GM12891 (cell line): ENCODE data around the gene CD81.

Experiments
- DNase-seq: peaks from one replicate; pipeline ENCODE4 v3.0.0; 2011; ENCODE audit warnings: low spot score; ENCODE audit not compliant: insufficient read length
- FAIRE-seq: peaks from 2 replicates; lab custom pipeline; 2011; peaks lifted over from hg19 to GRCh38; lab: Jason Lieb, UNC
- PAX5 ChIP-seq: IDR thresholded peaks from 2 replicates; pipeline ENCODE4 v1.6.1; 2011; ENCODE audit warnings: low read length, moderate library complexity, mild to moderate bottlenecking; ENCODE audit not compliant: insufficient read depth, severe bottlenecking
- POLR2A ChIP-seq: IDR thresholded peaks from 2 replicates; pipeline ENCODE4 v1.6.1; 2011; ENCODE audit warnings: low read depth, low read length, control low read depth
- POLR2AphosphoS5 ChIP-seq: IDR thresholded peaks from 2 replicates; pipeline ENCODE4 v1.6.1; 2011; ENCODE audit warnings: low read depth, low read length, control low read depth
- POU2F2 ChIP-seq: IDR thresholded peaks from 2 replicates; pipeline ENCODE4 v1.6.1; 2011; ENCODE audit warnings: low read depth, mild to moderate bottlenecking, control low read depth, low read length, moderate library complexity
- SPI1 ChIP-seq: IDR thresholded peaks from 2 replicates; pipeline ENCODE4 v1.6.1; 2011; ENCODE audit warnings: low read depth, low read length, control low read depth
- TAF1 ChIP-seq: IDR thresholded peaks from 2 replicates; pipeline ENCODE4 v1.6.1; 2011; ENCODE audit warnings: low read depth, low read length, control low read depth

Gene CD81

DNA sequence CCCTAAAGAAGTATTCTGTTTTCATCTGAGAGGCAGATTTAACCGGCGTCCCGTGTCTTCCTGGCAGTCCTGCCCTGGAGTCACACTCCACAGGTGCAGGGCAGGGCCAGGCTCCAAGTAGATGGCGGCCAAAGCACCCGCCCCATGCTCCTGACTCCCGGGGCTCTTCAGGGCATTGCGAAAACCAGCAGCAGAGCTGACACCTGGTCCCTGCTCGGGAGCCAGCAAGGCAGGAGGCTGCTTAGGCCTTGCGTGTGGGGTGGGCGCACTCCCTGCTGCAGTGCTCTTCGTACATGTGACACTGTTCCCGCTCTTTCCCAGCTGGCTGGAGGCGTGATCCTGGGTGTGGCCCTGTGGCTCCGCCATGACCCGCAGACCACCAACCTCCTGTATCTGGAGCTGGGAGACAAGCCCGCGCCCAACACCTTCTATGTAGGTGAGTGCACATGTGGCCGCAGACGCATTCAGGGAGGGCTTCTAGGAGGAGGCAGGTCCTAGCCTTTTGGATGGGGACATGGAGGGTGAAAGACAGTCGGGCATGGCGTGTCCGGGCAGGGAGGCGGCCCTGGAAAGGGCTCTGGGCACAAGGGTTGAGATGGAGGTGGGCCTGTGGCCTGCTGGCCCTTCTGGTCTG is 13.1 kb downstream of the CD81 start:
- FAIRE-seq (peak; percentile 28), DNase-seq (no peak)
- no peak for TF ChIP-seq POLR2AphosphoS5
- TF ChIP-seq POLR2A: 0 out of 2 replicates have a peak, but pooled peaks have one; percentile 20

DNA sequence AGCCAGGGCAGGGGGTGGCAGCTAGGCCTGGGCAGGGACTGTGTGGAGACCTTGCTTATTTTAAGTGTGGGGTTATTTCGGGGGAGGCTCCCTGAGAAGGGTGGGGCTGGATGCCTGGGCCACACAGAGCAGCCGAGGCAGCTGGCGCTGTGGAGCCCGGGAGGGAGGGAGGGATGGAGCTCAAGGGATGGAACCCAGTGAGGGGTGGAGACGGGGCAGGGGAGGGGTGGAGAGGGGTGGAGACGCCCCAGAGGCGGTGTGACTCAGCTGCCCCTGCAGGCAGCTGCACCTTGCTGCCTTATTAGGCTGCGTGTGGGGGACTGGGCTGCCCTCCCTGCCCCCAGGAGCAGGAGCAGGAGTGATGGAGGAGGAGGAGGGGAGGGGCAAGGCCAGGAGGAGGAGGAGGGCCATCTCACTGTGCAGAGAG is 13.6 kb downstream of the CD81 start:
- FAIRE-seq (peak; percentile 78), DNase-seq (no peak)
- TF ChIP-seq POU2F2 (no peak), SPI1 (no peak), POLR2AphosphoS5 (no peak), POLR2A (0 out of 2 replicates have a peak, but pooled peaks have one; percentile 1)

DNA sequence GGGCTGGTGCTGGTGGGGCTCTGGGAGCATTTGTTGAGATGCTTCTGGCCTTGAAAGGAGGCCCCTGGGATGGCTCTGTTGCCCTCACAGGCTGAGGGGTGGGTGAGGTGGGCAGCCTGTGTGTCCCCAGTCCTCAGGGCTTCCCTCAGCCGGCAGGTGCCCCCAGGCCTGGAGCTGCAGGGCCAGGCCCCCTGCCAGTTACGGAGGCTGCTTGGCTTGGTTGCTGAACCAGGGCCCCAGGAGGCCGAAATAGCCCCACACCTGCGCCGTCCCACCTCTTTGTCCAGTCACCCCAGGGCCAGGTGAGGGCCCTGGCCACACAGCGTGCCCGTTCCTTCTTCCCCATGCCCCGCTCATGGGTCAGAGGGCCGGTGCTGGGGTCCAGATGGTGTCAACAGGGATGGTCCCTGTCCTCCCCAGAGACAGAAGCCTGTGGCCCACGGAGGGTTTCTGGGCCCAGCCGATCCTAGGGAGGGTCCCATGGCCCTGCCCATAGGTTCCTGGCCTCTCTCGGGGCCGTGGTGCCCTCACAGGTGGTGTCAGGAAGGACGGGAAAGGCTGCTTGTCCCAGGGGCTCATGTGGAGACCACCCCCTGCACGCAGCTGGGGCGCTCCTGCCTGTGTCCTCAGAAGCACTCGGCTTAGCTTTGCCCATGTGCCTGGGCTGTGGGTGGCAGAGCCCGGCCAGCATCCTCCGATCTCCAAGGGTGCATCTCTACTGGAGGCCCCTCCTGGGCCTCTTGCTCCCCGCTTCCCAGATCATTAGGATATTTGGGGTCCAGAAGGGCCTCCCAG is 14.3 kb downstream of the CD81 start:
- no peak for TF ChIP-seq SPI1
- no peak for TF ChIP-seq POLR2A
- TF ChIP-seq PAX5: no peak
- TF ChIP-seq TAF1: no peak
- TF ChIP-seq POU2F2: no peak
- TF ChIP-seq POLR2AphosphoS5: no peak
- FAIRE-seq: no peak
- DNase-seq: no peak

DNA sequence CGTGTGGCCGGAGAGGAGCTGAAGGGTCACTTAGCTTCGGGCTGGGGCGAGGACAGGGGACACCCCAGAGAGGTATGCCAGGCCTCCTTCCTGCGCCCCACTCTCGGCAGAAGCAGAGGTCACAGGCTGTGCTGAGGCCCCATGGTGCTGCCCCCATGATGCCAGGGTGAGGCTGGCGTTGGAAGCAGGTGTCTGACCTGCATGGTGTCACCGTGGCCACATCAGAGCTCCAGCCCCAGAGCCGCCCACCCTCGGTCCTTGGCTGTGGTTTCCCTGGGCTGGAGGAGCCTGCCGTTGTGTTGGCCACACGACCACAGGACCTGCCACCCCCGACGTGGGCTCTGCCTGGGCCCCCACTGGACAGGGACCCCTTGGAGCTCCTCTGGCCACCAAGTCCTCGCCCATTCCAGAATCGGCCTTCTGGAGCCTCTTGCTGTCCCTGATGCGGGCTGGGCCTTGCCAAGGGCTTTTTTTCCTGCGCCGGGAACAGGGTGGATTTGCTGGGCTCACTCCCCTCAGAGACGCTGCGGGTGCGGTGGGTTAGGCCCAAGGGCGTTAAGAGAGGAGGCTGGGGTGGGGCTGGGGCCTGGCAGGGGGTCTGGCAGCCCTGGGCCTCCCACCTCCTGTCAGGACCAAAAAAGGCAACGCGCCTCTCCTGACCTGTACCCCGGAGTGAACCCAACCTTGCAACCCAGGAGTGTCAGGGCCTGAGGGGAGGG is 15.3 kb downstream of the CD81 start:
- DNase-seq (no peak), FAIRE-seq (peak; percentile 13)
- TF ChIP-seq POLR2AphosphoS5: 0 out of 2 replicates have a peak, but pooled peaks have one; percentile 17
- TF ChIP-seq POLR2A: no peak

DNA sequence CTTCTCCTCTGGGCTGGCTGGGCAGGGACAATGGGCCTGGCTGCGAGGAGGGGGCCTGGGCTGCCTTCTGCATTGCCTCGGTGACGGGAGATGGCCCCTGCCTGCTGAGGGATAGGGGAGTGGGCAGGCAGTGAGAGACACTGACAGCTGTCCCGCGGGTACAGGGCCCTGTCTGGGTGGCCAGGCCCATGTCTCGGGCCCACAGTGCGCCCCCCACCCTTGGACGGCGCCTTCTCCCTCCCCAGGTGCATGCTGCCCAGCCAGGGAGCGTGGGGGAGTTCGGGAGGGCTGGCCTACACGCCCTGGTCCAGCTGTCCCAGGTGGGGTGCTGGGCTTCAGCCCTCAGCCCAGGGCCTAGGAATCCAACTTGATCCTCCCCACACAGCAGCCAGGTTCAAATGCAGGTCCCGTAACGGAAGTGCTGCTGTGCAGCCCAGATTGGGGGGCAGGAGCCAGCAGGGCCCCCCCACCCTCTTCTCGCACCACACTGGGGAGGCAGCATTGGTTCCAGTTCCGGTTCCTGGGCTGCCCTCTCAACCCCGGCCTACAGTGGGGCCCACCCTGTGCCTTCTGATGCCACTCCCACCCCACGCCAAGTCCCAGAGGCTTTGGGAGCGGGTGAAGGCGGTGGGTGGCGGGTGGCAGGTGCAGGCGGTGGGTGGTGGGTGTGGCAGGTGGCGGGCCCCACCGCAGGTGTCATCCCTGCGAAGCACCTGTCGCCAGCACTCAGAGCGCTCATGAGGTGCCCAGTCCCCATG is 16.2 kb downstream of the CD81 start:
- FAIRE-seq (peak; percentile 85), DNase-seq (no peak)
- TF ChIP-seq POLR2AphosphoS5: no peak
- TF ChIP-seq PAX5: no peak
- TF ChIP-seq SPI1: peak; percentile 60

DNA sequence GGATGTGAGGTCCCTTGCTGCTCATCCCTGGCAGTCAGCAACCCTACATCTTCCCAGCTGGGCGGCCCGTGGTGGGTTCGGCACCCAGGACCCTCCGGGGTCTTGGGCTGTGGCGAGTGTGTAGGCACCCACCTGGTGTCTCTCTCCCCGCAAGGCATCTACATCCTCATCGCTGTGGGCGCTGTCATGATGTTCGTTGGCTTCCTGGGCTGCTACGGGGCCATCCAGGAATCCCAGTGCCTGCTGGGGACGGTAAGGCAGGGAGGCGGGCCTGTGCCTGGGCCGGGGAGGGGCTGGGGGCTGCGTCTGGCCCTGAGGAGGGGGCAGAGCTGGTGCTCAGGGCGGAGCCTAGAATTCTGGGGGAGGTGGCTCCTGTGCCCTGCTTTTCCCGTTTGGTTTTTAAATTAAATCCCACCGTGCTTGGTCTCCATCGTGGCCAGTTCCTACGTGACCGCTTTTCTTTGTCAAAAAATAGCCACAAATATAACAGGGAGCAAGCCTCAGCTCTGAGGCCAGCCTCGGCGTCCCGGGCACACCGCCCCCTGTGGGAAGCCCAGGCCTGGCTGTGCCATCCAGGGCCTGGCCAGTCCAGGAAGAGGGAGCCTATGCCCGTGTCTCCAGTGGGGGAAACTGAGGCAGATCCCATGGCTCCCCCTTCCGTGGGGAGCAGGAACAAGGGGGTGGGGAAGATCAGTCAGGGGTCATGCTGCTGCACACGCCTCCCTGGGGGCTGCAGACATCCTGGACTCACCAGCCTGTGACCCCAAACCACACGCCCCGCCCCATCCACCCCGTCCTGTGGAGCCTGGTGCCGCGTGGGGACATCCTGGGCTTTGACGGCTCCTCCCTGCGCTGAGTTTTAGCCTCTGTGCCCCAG is 17.1 kb downstream of the CD81 start:
- DNase-seq (no peak), FAIRE-seq (peak; percentile 66)
- no peak for TF ChIP-seq POLR2A
- no peak for TF ChIP-seq SPI1
- TF ChIP-seq TAF1: no peak
- no peak for TF ChIP-seq POLR2AphosphoS5
- TF ChIP-seq POU2F2: no peak
- TF ChIP-seq PAX5: no peak

DNA sequence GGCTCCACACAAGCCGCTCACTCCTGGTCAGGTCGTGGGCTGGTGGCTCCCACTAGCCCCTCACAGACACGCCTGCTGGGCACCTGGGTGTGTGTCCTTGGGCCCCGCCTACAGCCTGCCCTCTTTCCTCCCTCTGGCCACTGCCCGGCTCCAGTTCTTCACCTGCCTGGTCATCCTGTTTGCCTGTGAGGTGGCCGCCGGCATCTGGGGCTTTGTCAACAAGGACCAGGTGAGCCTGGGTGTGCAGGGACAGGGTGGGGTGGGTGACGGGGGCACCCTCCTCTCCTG is 17.7 kb downstream of the CD81 start:
- no peak for DNase-seq
- FAIRE-seq: no peak
- no peak for TF ChIP-seq SPI1
- TF ChIP-seq POU2F2: no peak
- TF ChIP-seq TAF1: no peak
- TF ChIP-seq POLR2AphosphoS5: no peak
- no peak for TF ChIP-seq PAX5
- TF ChIP-seq POLR2A: no peak

DNA sequence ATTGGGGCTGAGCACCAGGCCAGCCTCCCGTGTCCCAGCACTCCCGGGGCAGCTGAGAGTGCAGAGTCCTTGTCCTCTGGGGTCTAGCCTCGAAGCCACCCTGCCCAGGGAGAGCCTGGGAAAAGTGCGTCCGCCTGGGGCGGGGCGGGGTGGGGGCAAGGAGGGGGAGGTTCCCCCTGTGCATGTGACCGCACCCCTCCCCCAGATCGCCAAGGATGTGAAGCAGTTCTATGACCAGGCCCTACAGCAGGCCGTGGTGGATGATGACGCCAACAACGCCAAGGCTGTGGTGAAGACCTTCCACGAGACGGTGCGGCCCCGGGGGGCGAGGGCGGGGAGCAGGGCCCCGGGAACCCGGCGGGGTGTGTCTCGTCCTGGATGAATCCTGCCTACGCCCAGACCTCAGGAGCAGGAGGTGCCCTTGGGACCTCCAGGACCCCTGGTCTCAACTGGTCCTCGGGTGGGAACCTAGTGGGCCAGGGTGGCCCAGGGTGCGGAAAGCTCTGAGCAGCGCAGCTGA is 18.2 kb downstream of the CD81 start:
- FAIRE-seq (no peak), DNase-seq (no peak)
- TF ChIP-seq TAF1 (no peak), PAX5 (no peak), POU2F2 (no peak), POLR2AphosphoS5 (no peak; the same call in 1 of the 2 replicates), POLR2A (no peak), SPI1 (no peak)

DNA sequence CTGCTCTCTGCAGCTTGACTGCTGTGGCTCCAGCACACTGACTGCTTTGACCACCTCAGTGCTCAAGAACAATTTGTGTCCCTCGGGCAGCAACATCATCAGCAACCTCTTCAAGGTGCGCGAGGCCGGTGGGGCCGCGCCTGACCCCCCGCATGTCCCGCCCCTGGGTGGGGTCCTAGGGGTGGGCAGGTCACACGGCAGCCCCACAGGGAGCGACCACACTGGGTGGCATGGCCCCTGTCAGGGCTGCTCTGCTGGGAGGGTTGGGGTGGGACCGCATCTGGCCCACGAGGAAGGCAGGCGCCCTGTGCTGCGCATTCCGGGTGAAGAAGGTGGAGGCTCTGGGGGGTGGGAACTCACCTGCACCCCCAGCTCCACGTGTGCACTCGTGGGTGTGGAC is 18.7 kb downstream of the CD81 start:
- DNase-seq: no peak
- TF ChIP-seq POU2F2: no peak
- TF ChIP-seq POLR2AphosphoS5: no peak
- no peak for TF ChIP-seq TAF1
- no peak for TF ChIP-seq POLR2A
- no peak for TF ChIP-seq PAX5
- no peak for TF ChIP-seq SPI1
- FAIRE-seq: no peak
